ENCODE data around the gene SLC29A3. TPM values are rescaled to one million over a fixed set of nuclear protein-coding genes. Genes with fewer than 3 reads are reported as not detected.

SLC29A3 gene
- total RNA-seq, 1 experiment from 2014 or later = 7.6 TPM

GRCh38 chr10:71291528-71291900 is 27.5 kb upstream of the SLC29A3 start:
- ChIA-PET CTCF (no interaction called here), POLR2A (no interaction called here)
- no peak for ATAC-seq
- H3K4me3 ChIP-seq (ENCODE audit: low read depth in 2 of 2, low read length in 2 of 2) = no peak overlapping the region
- no peaks in the 10 kb centered on the region for H3K36me3 ChIP-seq (ENCODE audit: control insufficient read depth, insufficient read depth, low read length)
- intact Hi-C loops (cut with micrococcal nuclease; ENCODE audit: unreplicated experiment) (no loop called here), in situ Hi-C loops (cut with HindIII; ENCODE audit: low pct_unique_long_range_greater_than_20kb, low sequenced_read_pairs) (no loop called here)
- TF ChIP-seq TCF7L2 (IDR thresholded peaks at IDR 0.05; ENCODE audit: low read depth, low read length) (no peak), SIN3A (IDR thresholded peaks at IDR 0.05; ENCODE audit: borderline replicate concordance, insufficient read depth, low read depth, low read length) (no peak), REST (IDR thresholded peaks at IDR 0.05; ENCODE audit: insufficient read depth in 1 of 2, low read depth in 2 of 2, low read length in 1 of 2) (no peak), POLR2AphosphoS5 (IDR thresholded peaks at IDR 0.05; ENCODE audit: low read depth, low read length) (no peak), CTCF (IDR thresholded peaks at IDR 0.05) (no peak)
- H3K4me1 ChIP-seq (ENCODE audit: control insufficient read depth, insufficient read depth, low read length) = no peaks in the 10 kb centered on the region
- H3K27me3 ChIP-seq (ENCODE audit: control insufficient read depth, insufficient read depth, low read length) = no peaks in the 10 kb centered on the region
- no peaks in the 10 kb centered on the region for H3K9me3 ChIP-seq (ENCODE audit: control insufficient read depth, insufficient read depth, low read depth, low read length)
- BruUV-seq (replicated peaks) = no TSS peak
- no peak overlapping the region for H3K27ac ChIP-seq (ENCODE audit: low read length)
- no peak for DNase-seq (ENCODE audit: low read depth, low spot score)

- ChIA-PET POLR2A (interaction anchor here (0.6 kb wide), 1 partner anchor 955 kb away, joined by 3 read pairs; no protein-coding TSS in a partner anchor), CTCF (no interaction called here)
- TF ChIP-seq TCF7L2 (IDR thresholded peaks at IDR 0.05; ENCODE audit: low read depth, low read length) = no peak
- TF ChIP-seq POLR2AphosphoS5 (IDR thresholded peaks at IDR 0.05; ENCODE audit: low read depth, low read length) = no peak
- no peak for TF ChIP-seq CTCF (IDR thresholded peaks at IDR 0.05)
- no peak for TF ChIP-seq SIN3A (IDR thresholded peaks at IDR 0.05; ENCODE audit: borderline replicate concordance, insufficient read depth, low read depth, low read length)
- no peak for TF ChIP-seq REST (IDR thresholded peaks at IDR 0.05; ENCODE audit: insufficient read depth in 1 of 2, low read depth in 2 of 2, low read length in 1 of 2)
- ATAC-seq (no peak), DNase-seq (ENCODE audit: low read depth, low spot score) (no peak)
- Histone ChIP-seq H3K4me1 (ENCODE audit: control insufficient read depth, insufficient read depth, low read length) (no peaks in the 10 kb centered on the region), H3K4me3 (ENCODE audit: low read depth in 2 of 2, low read length in 2 of 2) (no peak overlapping the region), H3K27ac (ENCODE audit: low read length) (no peak overlapping the region), H3K9me3 (ENCODE audit: control insufficient read depth, insufficient read depth, low read depth, low read length) (no peaks in the 10 kb centered on the region), H3K27me3 (ENCODE audit: control insufficient read depth, insufficient read depth, low read length) (no peaks in the 10 kb centered on the region), H3K36me3 (ENCODE audit: control insufficient read depth, insufficient read depth, low read length) (no peaks in the 10 kb centered on the region)
- no TSS peak for BruUV-seq (replicated peaks)
- intact Hi-C loops (cut with micrococcal nuclease; ENCODE audit: unreplicated experiment) = no loop called here
- in situ Hi-C loops (cut with HindIII; ENCODE audit: low pct_unique_long_range_greater_than_20kb, low sequenced_read_pairs) = no loop called here
These were observed 26.2 kb upstream of the SLC29A3 start for GRCh38 chr10:71292624-71293445.

Data from Panc1 (cell line).